Epithelial cell of prostate (primary cell): ENCODE data around the gene CENPN.

ENCODE experiments used
- DNase-seq: peaks from one replicate; pipeline ENCODE4 v3.0.0-alpha.2; 2011; ENCODE audit warnings: low read depth, low spot score
- H3K27ac ChIP-seq: fragments of 450-650 bp; 2 replicates; pipeline ENCODE4 v1.5.1; 2017; ENCODE audit warnings: mild to moderate bottlenecking

The CENPN gene

GRCh38 chr16:81073560-81074330, 66.7 kb downstream of the CENPN start:
- peak overlapping the region; percentile 8 for H3K27ac ChIP-seq
- DNase-seq: no peak

GRCh38 chr16:81076566-81077075, 69.6 kb downstream of the CENPN start:
- peak; percentile 37 for DNase-seq
- peak overlapping the region; percentile 86 for H3K27ac ChIP-seq

GRCh38 chr16:81077076-81077940, 70.3 kb downstream of the CENPN start, which contains the start of gene C16orf46:
Gene C16orf46 (minus strand): TSS chr16:81077238. CDS start chr16:81063955, 13,283 bp downstream.
- peak; percentile 68 for DNase-seq
- peak within 1 kb of the TSS; percentile 86 for H3K27ac ChIP-seq

- no peak overlapping the region for H3K27ac ChIP-seq
- no peak for DNase-seq
Measured at GRCh38 chr16:81080233-81080632, 73.2 kb downstream of the CENPN start.

- no peak overlapping the region for H3K27ac ChIP-seq
- no peak for DNase-seq
Measured at GRCh38 chr16:81081014-81081413, 74.0 kb downstream of the CENPN start.
